Glomerular endothelial cell (primary cell): ENCODE data around the gene TMEM185B. TPM values are rescaled to one million over a fixed set of nuclear protein-coding genes. Genes with fewer than 3 reads are reported as not detected.

Experiments
- DNase-seq: peaks from one replicate; pipeline ENCODE4 v3.0.0-alpha.2; 2011; ENCODE audit warnings: low read depth, low spot score; ENCODE audit errors: extremely low read depth
- total RNA-seq: library from RNA; depleted of rRNA; stranded (reverse); fragments of >200 nt; gene quantifications from 2 replicates; pipeline ENCODE4 v1.2.3, GENCODE V29; 2015

The TMEM185B gene
- total RNA-seq, 1 donor from 2014 or later = 40.3 TPM

- peak; percentile 85 for DNase-seq
Measured at GRCh38 chr2:120252225-120253020, 29.2 kb upstream of the TMEM185B start, which contains the start of gene RALB. Gene RALB, plus strand, starts transcription at chr2:120252852. Its CDS starts 25,813 bp downstream, at chr2:120278665.

GRCh38 chr2:120251880-120252224, 28.7 kb upstream of the TMEM185B start:
- no peak for DNase-seq

GRCh38 chr2:120251078-120251477, 27.9 kb upstream of the TMEM185B start:
- DNase-seq = no peak

- DNase-seq = no peak
Measured at GRCh38 chr2:120250640-120251039, 27.4 kb upstream of the TMEM185B start.

GRCh38 chr2:120247851-120248250, 24.7 kb upstream of the TMEM185B start:
- no peak for DNase-seq

- no peak for DNase-seq
Measured at GRCh38 chr2:120246546-120247300, 23.5 kb upstream of the TMEM185B start.

- DNase-seq = no peak
Measured at GRCh38 chr2:120245520-120246332, 22.5 kb upstream of the TMEM185B start.

- DNase-seq = no peak
Measured at GRCh38 chr2:120244656-120245519, 21.7 kb upstream of the TMEM185B start.

GRCh38 chr2:120243875-120244553, 20.8 kb upstream of the TMEM185B start:
- no peak for DNase-seq

GRCh38 chr2:120243211-120243610, 20.0 kb upstream of the TMEM185B start:
- DNase-seq = no peak

GRCh38 chr2:120241684-120242083, 18.5 kb upstream of the TMEM185B start:
- no peak for DNase-seq

GRCh38 chr2:120240901-120241429, 17.8 kb upstream of the TMEM185B start:
- no peak for DNase-seq

- DNase-seq = peak; percentile 96
Measured at GRCh38 chr2:120239488-120240287, 16.5 kb upstream of the TMEM185B start.

- DNase-seq = no peak
Measured at GRCh38 chr2:120238728-120239487, 15.7 kb upstream of the TMEM185B start.

- no peak for DNase-seq
Measured at GRCh38 chr2:120237491-120237902, 14.3 kb upstream of the TMEM185B start.

GRCh38 chr2:120236791-120237190, 13.6 kb upstream of the TMEM185B start:
- no peak for DNase-seq

- DNase-seq = no peak
Measured at GRCh38 chr2:120236316-120236715, 13.1 kb upstream of the TMEM185B start.

GRCh38 chr2:120235681-120236080, 12.5 kb upstream of the TMEM185B start:
- no peak for DNase-seq
